Lung (tissue), 12 donors: Measurements from ENCODE around the gene ST3GAL6. TPM values are rescaled to one million over a fixed set of nuclear protein-coding genes. Genes with fewer than 3 reads are reported as not detected.

Experiments used
- ATAC-seq: fragments of 200-7000 bp; cut with Tn5 transposase; one replicate; pipeline ENCODE4 v1.9.1; 2020; ENCODE audit warnings: moderate number of reproducible peaks; ENCODE audit not compliant: insufficient read depth, low FRiP score
- DNase-seq, 3 donors: peaks; one replicate each; pipeline ENCODE4 v3.0.0-alpha.2; 2013 to 2017
- H3K27ac ChIP-seq, 2 donors: one replicate each; pipeline ENCODE4 v1.5.1; 2013; ENCODE audit warnings: mild to moderate bottlenecking in 2 of 2, moderate library complexity in 2 of 2, control low read depth in 1 of 2, inconsistent platforms in 1 of 2, low read depth in 1 of 2, low read length in 1 of 2
- H3K27me3 ChIP-seq, 3 donors: one replicate each; pipeline ENCODE4 v1.5.1; 2013; ENCODE audit warnings: low read length in 2 of 3; ENCODE audit not compliant: control insufficient read depth in 3 of 3, insufficient read depth in 3 of 3
- H3K36me3 ChIP-seq, 4 donors: one replicate each; pipeline ENCODE4 v1.5.1; 2013; ENCODE audit warnings: low read length in 4 of 4, mild to moderate bottlenecking in 1 of 4, moderate library complexity in 1 of 4; ENCODE audit not compliant: control insufficient read depth in 4 of 4, insufficient read depth in 4 of 4
- H3K4me1 ChIP-seq, 5 donors: one replicate each; pipeline ENCODE4 v1.5.1; 2013; ENCODE audit warnings: low read length in 5 of 5, mild to moderate bottlenecking in 2 of 5, moderate library complexity in 1 of 5; ENCODE audit not compliant: control insufficient read depth in 5 of 5, insufficient read depth in 5 of 5
- H3K4me3 ChIP-seq: one replicate; pipeline ENCODE4 v1.5.1; 2013; ENCODE audit warnings: mild to moderate bottlenecking, control low read depth, moderate library complexity
- H3K9ac ChIP-seq, 2 donors: one replicate each; pipeline ENCODE4 v1.5.1; 2013; ENCODE audit warnings: low read length in 2 of 2, control low read depth in 1 of 2; ENCODE audit not compliant: insufficient read depth in 1 of 2
- H3K9me3 ChIP-seq, 4 donors: one replicate each; pipeline ENCODE4 v1.5.1; 2013; ENCODE audit warnings: low read length in 3 of 4, mild to moderate bottlenecking in 1 of 4, moderate library complexity in 1 of 4; ENCODE audit not compliant: control insufficient read depth in 4 of 4, insufficient read depth in 3 of 4
- WGBS, 2 donors: extraction: QIAGEN DNeasy Blood & Tissue Kit; methylation state at CpG; one replicate each; pipeline ENCODE4 v1.1.7; 2013; 5-methylcytosine and 5-hydroxymethylcytosine counted together
- polyA plus RNA-seq, 2 donors: library from polyadenylated mRNA; stranded (reverse); fragments of 200-250 nt; gene quantifications; one replicate each; pipeline ENCODE4 v1.2.1, GENCODE V29; 2013
- total RNA-seq, 2 donors: library from RNA; depleted of rRNA in 1 of 2; stranded (reverse); fragments of >200 nt in 1 of 2; gene quantifications; one replicate each; pipeline ENCODE4 v1.2.1, GENCODE V29; 2014 to 2021
- TF ChIP-seq, protein P1 (sequence below): IDR thresholded peaks from 2 replicates; pipeline ENCODE4 v1.5.1; 2012; ENCODE audit warnings: mild to moderate bottlenecking; ENCODE audit errors: control extremely low read depth, extremely low read depth
- donor health status: control.
- donor health status: control.
- donor health status: Bipolar disorder and iron deficiency.
- donor health status: healthy.
- donor health status: DM: yes; HTN: yes; CAD: no.

The ST3GAL6 gene
- total and polyA plus RNA-seq, 4 donors = 13.6 to 22.9 (median 20.1) TPM

DNA sequence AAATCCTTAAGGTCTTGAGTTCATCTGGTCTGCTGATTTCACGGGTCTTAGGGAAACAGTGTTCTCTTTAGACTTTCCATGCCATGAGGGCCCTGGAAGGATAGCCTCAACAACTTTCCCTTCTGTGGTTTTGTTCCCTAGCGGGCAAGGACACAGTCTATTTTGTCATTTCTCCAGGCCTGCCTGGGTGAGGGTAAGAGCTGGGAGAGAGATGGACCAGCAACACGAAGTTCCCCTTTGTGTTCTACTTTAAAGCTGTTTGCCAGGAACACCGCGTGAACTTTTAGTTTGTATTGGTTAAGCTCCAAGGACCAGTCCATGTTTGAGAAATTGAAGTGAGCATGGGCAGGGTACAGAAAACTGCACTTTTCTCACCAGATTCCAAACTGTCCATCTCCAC lies 20.9 kb downstream of the ST3GAL6 start:
- H3K27ac ChIP-seq = no peak overlapping the region
- no peaks in the 10 kb centered on the region for H3K27me3 ChIP-seq
- peaks cover 0 to 9% (median 2%) of the 10 kb centered on the region in 4 donors for H3K36me3 ChIP-seq
- TF ChIP-seq, protein P1, sequence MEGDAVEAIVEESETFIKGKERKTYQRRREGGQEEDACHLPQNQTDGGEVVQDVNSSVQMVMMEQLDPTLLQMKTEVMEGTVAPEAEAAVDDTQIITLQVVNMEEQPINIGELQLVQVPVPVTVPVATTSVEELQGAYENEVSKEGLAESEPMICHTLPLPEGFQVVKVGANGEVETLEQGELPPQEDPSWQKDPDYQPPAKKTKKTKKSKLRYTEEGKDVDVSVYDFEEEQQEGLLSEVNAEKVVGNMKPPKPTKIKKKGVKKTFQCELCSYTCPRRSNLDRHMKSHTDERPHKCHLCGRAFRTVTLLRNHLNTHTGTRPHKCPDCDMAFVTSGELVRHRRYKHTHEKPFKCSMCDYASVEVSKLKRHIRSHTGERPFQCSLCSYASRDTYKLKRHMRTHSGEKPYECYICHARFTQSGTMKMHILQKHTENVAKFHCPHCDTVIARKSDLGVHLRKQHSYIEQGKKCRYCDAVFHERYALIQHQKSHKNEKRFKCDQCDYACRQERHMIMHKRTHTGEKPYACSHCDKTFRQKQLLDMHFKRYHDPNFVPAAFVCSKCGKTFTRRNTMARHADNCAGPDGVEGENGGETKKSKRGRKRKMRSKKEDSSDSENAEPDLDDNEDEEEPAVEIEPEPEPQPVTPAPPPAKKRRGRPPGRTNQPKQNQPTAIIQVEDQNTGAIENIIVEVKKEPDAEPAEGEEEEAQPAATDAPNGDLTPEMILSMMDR = no peak
- H3K9ac ChIP-seq = no peak overlapping the region
- ATAC-seq (no peak), DNase-seq (no peak)
- H3K4me3 ChIP-seq = no peak overlapping the region
- no peaks in the 10 kb centered on the region for H3K9me3 ChIP-seq
- peaks cover 0 to 40% (median 10%) of the 10 kb centered on the region in 5 donors for H3K4me1 ChIP-seq
- 43 to 52% methylated on average over 5 of the region's 5 CpGs for WGBS, 2 donors

GRCh38 chr3:98784666-98785600 lies 21.8 kb downstream of the ST3GAL6 start:
- Histone ChIP-seq H3K36me3 (peaks cover 0 to 9% (median 2%) of the 10 kb centered on the region in 4 donors), H3K27me3 (no peaks in the 10 kb centered on the region), H3K9me3 (no peaks in the 10 kb centered on the region), H3K4me1 (peaks cover 0 to 33% (median 10%) of the 10 kb centered on the region in 5 donors), H3K9ac (no peak overlapping the region), H3K4me3 (no peak overlapping the region), H3K27ac (peak overlapping the region; percentile 66 to 79)
- DNase-seq = no peak
- TF ChIP-seq, protein P1 = no peak
- ATAC-seq = peak; percentile 47
- 33 to 45% methylated on average over 3 of the region's 3 CpGs for WGBS, 2 donors

DNA sequence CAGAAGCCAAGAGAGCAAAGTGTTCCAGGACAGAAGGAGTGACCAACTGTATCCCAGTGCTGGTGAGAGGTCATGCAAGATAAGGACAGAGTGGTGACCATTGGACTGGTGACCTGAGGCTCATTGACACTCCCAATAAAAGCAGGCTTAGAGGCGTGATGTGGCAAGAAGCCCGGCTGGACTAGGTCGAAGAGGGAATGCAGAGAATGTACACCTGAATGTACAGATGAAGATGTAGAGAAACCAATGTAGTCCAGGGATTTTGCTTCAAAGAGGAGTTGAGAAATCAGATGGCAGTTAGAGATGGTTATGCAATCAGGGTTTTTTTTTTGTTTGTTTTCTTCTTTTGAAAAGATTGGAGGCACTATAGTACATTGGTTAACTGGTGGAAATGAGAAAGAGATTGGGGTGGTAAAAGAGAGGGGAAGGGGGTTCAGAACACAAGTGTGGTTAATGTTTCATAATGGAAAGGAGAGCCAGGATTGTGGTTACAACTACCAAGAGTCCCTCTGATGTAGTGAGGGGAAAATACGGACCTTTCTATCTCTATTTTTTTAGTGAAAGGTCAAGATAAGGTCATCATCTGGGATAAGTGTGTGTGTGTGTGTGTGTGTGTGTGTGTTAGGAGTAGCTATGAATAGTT lies 23.3 kb downstream of the ST3GAL6 start:
- Histone ChIP-seq H3K4me1 (peaks cover 0 to 26% (median 10%) of the 10 kb centered on the region in 5 donors), H3K9ac (no peak overlapping the region), H3K27me3 (no peaks in the 10 kb centered on the region), H3K27ac (peak overlapping the region in 1 of 2 donors; percentile 66), H3K4me3 (no peak overlapping the region), H3K9me3 (no peaks in the 10 kb centered on the region), H3K36me3 (peaks cover 0 to 6% (median 2%) of the 10 kb centered on the region in 4 donors)
- ATAC-seq (no peak), DNase-seq (no peak)
- WGBS, 2 donors = 26 to 53% methylated on average over 4 of the region's 4 CpGs
- TF ChIP-seq, protein P1 = no peak
